Activated T-cell treated with anti-CD3 and anti-CD28 coated beads, Interleukin-2, amount 50 U/mL, for 72 hours (primary cell): Measurements from ENCODE around the gene LRMDA. TPM values are rescaled to one million over a fixed set of nuclear protein-coding genes. Genes with fewer than 3 reads are reported as not detected.

Experiments used
- ATAC-seq, 2 donors: fragments of 150-1000 bp; cut with Tn5 transposase; replicated peaks in 1 of 2; 2 replicates each; pipeline ENCODE4 v1.10.0; 2021; ENCODE audit warnings: moderate library complexity in 2 of 2, mild to moderate bottlenecking in 1 of 2
- DNase-seq, 2 donors: peaks; one replicate each; pipeline ENCODE4 v3.0.0; 2021 to 2022; ENCODE audit warnings: mixed read lengths in 1 of 2
- H3K27ac Mint-ChIP-seq: one replicate; pipeline ENCODE4 v1.8.0; 2022; ENCODE audit warnings: mild to moderate bottlenecking, moderate library complexity, mixed read lengths
- H3K27me3 Mint-ChIP-seq: one replicate; pipeline ENCODE4 v1.8.0; 2022; ENCODE audit warnings: low read depth, mixed read lengths
- H3K36me3 Mint-ChIP-seq, 2 donors: one replicate each; pipeline ENCODE4 v1.8.0; 2022; ENCODE audit warnings: mixed read lengths in 2 of 2, mild to moderate bottlenecking in 1 of 2; ENCODE audit not compliant: insufficient read depth in 2 of 2
- H3K4me1 Mint-ChIP-seq: one replicate; pipeline ENCODE4 v1.8.0; 2022; ENCODE audit warnings: low read depth, mixed read lengths
- H3K4me3 Mint-ChIP-seq, 2 donors: one replicate each; pipeline ENCODE4 v1.8.0; 2022; ENCODE audit warnings: mild to moderate bottlenecking in 2 of 2, mixed read lengths in 2 of 2, moderate library complexity in 2 of 2
- H3K9me3 Mint-ChIP-seq, 2 donors: one replicate each; pipeline ENCODE4 v1.8.0; 2022; ENCODE audit warnings: mixed read lengths in 2 of 2
- total RNA-seq, 2 donors: library from RNA; stranded (reverse); gene quantifications; one replicate each; pipeline ENCODE4 v1.2.3, GENCODE V29; 2022

LRMDA gene
- not detected for total RNA-seq

- no peaks in the 10 kb centered on the region for H3K9me3 Mint-ChIP-seq
- H3K27me3 Mint-ChIP-seq: peaks cover 58% of the 10 kb centered on the region
- peak within 1 kb of the TSS; percentile 68 to 77 for H3K4me3 Mint-ChIP-seq
- H3K36me3 Mint-ChIP-seq: no peaks in the 10 kb centered on the region
- H3K4me1 Mint-ChIP-seq: peaks cover 5% of the 10 kb centered on the region
- DNase-seq (peak in 1 of 2 donors; percentile 7), ATAC-seq (peak in 1 of 2 donors; percentile 52)
- H3K27ac Mint-ChIP-seq: no peak within 1 kb of the TSS
Measured at GRCh38 chr10:75431180-75432111, at the start of gene LRMDA. Gene LRMDA (plus strand): TSS chr10:75431624.

DNA sequence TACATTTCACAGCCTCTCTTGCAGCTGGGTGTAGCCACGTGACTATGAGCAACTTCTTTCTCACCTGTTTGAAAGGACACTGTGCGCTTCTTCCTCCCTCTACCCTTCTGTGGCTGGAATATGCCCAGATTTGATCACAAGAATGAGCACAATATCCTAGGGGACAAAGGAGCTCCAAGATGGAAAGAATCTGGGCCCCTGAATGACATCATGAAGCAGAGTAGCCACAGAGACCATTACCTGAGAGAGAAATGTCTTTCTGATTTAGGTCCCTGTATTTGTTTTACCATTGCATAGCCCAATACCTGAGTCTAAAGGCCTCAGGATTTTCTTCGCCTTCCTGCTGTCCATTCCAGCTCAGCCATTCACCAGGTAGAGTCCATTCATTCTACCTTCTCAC, 45.3 kb upstream of the LRMDA start:
- ATAC-seq (no peak), DNase-seq (no peak)
- H3K27me3 Mint-ChIP-seq: peaks cover 50% of the 10 kb centered on the region
- H3K9me3 Mint-ChIP-seq: peaks cover 0 to 3% of the 10 kb centered on the region in 2 donors
- H3K4me3 Mint-ChIP-seq: no peak overlapping the region
- no peak overlapping the region for H3K27ac Mint-ChIP-seq
- no peaks in the 10 kb centered on the region for H3K4me1 Mint-ChIP-seq
- no peaks in the 10 kb centered on the region for H3K36me3 Mint-ChIP-seq

- ATAC-seq (no peak), DNase-seq (no peak)
- Mint-ChIP-seq H3K27me3 (peaks cover 64% of the 10 kb centered on the region), H3K9me3 (peaks cover 0 to 3% of the 10 kb centered on the region in 2 donors), H3K27ac (no peak overlapping the region), H3K4me3 (no peak overlapping the region), H3K36me3 (peaks cover 0 to 2% of the 10 kb centered on the region in 2 donors), H3K4me1 (no peaks in the 10 kb centered on the region)
Measured at GRCh38 chr10:75388082-75388481, 43.3 kb upstream of the LRMDA start.

GRCh38 chr10:75390178-75390577, 41.2 kb upstream of the LRMDA start:
- DNase-seq: no peak
- ATAC-seq: no peak
- peaks cover 0 to 3% of the 10 kb centered on the region in 2 donors for H3K9me3 Mint-ChIP-seq
- no peak overlapping the region for H3K4me3 Mint-ChIP-seq
- H3K27ac Mint-ChIP-seq: no peak overlapping the region
- peaks cover 0 to 5% of the 10 kb centered on the region in 2 donors for H3K36me3 Mint-ChIP-seq
- H3K4me1 Mint-ChIP-seq: peaks cover 6% of the 10 kb centered on the region
- H3K27me3 Mint-ChIP-seq: peaks cover 70% of the 10 kb centered on the region

DNA sequence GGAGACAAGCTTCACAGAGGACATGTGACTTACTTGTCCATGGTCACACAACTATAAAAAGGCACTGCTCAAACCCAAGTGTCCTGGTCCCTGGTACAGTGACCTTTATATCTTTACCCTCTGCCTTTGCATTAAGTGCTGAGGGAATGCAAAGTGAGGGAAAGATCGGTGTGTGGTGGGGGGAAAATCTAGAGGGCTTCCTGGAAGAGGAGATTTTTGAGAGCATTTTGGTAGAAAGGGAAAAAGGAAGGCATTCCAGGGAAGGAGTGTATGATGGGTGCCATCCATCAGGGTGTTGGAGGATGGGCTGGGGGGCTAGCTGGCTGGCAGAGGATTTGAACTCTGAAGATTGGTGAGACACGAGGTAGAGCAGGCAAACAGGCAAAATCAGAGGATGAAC, 39.2 kb upstream of the LRMDA start:
- no peak overlapping the region for H3K4me3 Mint-ChIP-seq
- peaks cover 56% of the 10 kb centered on the region for H3K27me3 Mint-ChIP-seq
- H3K36me3 Mint-ChIP-seq: peaks cover 0 to 5% of the 10 kb centered on the region in 2 donors
- no peak overlapping the region for H3K27ac Mint-ChIP-seq
- DNase-seq: no peak
- no peaks in the 10 kb centered on the region for H3K9me3 Mint-ChIP-seq
- ATAC-seq: no peak
- H3K4me1 Mint-ChIP-seq: peaks cover 7% of the 10 kb centered on the region

DNA sequence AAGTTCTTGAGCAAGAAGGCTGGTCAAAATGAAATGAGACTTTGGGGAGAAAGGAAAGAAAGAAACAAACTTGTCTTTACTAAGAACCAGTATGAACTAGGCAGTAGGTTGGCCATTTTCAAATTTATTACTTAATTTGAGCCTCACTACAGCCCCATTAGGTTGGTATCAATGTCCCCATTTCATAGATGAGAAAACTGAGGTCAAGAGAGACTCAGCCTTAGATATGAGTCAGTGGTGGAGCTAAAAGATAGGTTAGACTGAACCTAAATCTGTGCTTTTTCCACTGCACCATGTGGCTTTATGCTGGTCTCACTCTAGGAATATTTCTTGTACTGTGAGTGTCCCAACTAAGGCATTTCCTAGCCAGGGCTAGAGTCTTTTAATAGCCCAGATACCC, 38.7 kb upstream of the LRMDA start:
- Mint-ChIP-seq H3K4me3 (no peak overlapping the region), H3K27me3 (peaks cover 56% of the 10 kb centered on the region), H3K27ac (no peak overlapping the region), H3K4me1 (peaks cover 7% of the 10 kb centered on the region), H3K9me3 (no peaks in the 10 kb centered on the region), H3K36me3 (peaks cover 0 to 5% of the 10 kb centered on the region in 2 donors)
- ATAC-seq (no peak), DNase-seq (no peak)

DNA sequence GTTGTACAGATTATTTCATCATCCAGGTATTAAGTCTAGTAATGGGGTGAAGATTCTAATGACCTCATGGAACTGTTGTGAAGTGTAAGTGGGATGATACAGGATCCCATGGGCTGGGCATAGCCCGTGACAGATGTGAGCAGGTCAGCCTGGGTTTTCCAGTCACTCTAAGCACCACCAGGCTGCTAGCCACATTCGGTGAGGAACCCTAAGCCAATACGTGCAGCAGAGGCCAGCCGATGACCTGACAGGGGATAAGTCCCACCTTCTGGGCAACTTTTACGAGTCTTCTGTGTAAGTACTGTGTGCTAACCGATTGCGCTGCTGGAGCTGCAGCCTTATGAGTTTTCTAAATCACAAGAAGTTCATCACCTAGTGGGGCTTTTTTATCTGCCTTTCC, 37.2 kb upstream of the LRMDA start:
- no peak overlapping the region for H3K27ac Mint-ChIP-seq
- peaks cover 7% of the 10 kb centered on the region for H3K4me1 Mint-ChIP-seq

DNA sequence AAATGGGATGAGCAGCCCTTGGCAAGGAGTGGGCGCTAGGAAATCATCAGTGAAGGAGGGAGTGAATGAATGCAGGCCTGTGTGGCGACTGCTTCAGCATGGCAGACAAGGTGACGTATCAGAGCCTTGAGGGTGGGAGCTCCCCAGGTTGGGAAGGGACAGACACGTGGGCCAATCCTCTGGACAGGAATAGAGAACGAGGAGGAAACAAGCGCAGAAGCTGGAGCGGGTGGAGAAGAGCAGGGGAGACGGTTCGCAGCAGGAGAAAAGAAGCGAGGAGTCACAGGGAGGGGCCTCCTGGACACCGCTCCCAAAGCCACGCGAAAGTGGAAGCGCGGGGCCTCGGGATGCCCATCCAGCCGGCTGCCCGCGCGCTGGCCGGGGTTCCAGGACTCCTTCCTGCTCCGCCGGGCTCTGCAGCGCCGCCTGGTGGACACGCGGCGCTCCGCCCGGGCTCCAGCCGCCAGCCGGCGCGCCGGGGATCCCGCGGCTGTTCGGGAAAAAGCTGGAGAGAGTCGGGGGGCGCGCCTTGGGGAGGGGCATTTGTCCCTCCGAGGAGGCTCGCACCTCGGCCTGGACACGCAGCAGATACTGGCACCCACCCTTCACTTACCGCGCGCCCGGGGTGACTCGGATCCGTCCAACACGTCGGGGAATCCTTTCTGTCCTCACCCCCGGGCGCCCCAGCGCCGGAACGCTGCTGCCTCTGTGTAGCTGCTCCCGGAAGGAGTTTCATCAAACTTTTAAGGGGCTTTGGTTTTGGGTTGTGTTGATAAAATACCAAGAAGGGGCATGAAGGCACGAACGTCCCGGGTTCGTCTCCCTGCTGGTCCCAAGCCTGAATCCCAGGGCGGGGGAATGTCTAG, 36.1 kb upstream of the LRMDA start:
- Mint-ChIP-seq H3K4me3 (peak overlapping the region; percentile 29 to 33), H3K27me3 (peaks cover 64% of the 10 kb centered on the region), H3K27ac (no peak overlapping the region), H3K9me3 (no peaks in the 10 kb centered on the region), H3K4me1 (peaks cover 9% of the 10 kb centered on the region), H3K36me3 (peaks cover 0 to 5% of the 10 kb centered on the region in 2 donors)
- ATAC-seq (peak in 1 of 2 donors; percentile 46), DNase-seq (peak; percentile 47 to 62)

More for the DNA sequence above, 37.2 kb upstream of the LRMDA start:
- H3K9me3 Mint-ChIP-seq: no peaks in the 10 kb centered on the region
- ATAC-seq: no peak
- H3K36me3 Mint-ChIP-seq: peaks cover 0 to 5% of the 10 kb centered on the region in 2 donors
- H3K27me3 Mint-ChIP-seq: peaks cover 62% of the 10 kb centered on the region
- peak overlapping the region in 1 of 2 donors; percentile 29 for H3K4me3 Mint-ChIP-seq
- no peak for DNase-seq

DNA sequence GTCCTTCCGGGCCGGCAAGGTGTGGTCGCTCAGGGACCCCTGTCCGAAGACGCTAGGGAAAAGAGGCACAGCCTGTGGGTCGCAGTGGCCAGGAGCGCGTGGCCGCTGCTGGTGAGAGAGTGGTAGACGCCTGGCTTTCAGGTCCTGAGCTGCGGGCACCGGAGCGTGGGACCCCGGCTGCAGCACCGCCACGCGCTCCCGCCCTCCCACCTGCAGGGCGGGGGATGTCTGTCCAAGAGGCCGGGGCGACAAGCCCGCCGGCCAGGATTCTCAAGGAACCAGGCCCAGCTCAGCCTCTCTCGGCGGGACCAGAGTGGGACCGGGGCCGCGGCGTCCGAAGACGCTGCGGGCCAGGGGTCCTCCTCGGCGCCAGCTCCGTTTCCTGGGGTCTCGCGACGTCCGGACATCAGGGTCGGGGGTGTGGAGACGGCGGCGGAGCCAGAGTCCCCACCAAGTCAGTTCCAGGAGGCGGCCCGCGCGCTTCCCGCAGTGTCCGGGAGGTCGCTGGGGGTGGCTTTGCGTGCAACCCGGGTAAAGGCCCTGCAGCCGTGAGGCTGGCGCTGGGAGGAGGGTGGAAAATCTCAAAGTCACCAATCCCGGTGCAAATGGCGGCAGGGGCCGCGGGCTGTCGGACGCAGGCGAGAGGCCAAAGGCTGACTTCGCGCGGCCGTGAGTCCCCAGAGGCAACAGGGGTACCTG, 35.3 kb upstream of the LRMDA start:
- peak overlapping the region; percentile 17 to 57 for H3K4me3 Mint-ChIP-seq
- peaks cover 0 to 5% of the 10 kb centered on the region in 2 donors for H3K36me3 Mint-ChIP-seq
- ATAC-seq (no peak), DNase-seq (no peak)
- H3K27me3 Mint-ChIP-seq: peaks cover 59% of the 10 kb centered on the region
- H3K4me1 Mint-ChIP-seq: peaks cover 15% of the 10 kb centered on the region
- H3K9me3 Mint-ChIP-seq: no peaks in the 10 kb centered on the region
- no peak overlapping the region for H3K27ac Mint-ChIP-seq

- Mint-ChIP-seq H3K9me3 (no peaks in the 10 kb centered on the region), H3K27ac (no peak overlapping the region), H3K27me3 (peaks cover 54% of the 10 kb centered on the region), H3K4me1 (peaks cover 15% of the 10 kb centered on the region), H3K4me3 (peak overlapping the region; percentile 17 to 57), H3K36me3 (peaks cover 0 to 3% of the 10 kb centered on the region in 2 donors)
- ATAC-seq (no peak), DNase-seq (no peak)
Measured at GRCh38 chr10:75396631-75397495, 34.6 kb upstream of the LRMDA start.

DNA sequence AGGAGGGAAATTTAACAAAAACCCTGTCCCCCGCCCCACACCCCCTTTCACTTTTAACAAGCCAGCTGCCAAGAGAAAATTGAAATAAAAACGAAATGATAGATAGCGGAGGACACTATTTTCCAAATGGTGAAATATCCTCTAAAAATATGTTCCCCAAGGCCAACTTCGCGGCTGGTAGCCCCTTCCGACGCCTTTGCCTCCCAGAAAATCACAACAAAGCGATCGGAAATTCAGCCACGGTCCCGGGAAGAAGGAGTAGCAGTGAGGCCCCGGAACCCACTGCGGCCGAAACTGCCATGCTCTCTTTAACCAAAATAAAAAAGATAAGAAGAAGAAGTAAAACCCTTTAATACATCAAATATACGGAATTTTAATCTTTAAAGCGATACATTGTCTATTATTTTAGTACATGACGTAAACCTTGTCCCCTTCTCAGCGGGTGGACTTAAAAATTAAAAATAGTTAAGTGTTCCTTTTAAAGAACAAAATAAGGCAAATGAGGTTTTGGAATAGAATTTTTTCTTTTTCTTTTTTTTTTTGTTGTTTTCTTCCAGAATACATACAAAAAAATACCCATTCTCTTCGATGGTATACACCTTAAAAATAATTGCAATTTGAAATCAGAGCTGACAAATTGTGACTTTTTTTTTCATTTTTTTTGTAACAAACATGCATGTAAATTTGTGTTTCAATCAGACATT, 33.8 kb upstream of the LRMDA start:
- no peak overlapping the region for H3K27ac Mint-ChIP-seq
- H3K27me3 Mint-ChIP-seq: peaks cover 54% of the 10 kb centered on the region
- DNase-seq (no peak), ATAC-seq (no peak)
- H3K4me1 Mint-ChIP-seq: peaks cover 19% of the 10 kb centered on the region
- H3K9me3 Mint-ChIP-seq: no peaks in the 10 kb centered on the region
- peaks cover 3% of the 10 kb centered on the region in 2 donors for H3K36me3 Mint-ChIP-seq
- no peak overlapping the region for H3K4me3 Mint-ChIP-seq
